NCI-H69 (cell line): Measurements from ENCODE around the gene PTPRM.

ENCODE experiments used
- DNase-seq: peaks from one replicate; lab custom pipeline; 2025; lab: John Stamatoyannopoulos, UW

The PTPRM gene

DNA sequence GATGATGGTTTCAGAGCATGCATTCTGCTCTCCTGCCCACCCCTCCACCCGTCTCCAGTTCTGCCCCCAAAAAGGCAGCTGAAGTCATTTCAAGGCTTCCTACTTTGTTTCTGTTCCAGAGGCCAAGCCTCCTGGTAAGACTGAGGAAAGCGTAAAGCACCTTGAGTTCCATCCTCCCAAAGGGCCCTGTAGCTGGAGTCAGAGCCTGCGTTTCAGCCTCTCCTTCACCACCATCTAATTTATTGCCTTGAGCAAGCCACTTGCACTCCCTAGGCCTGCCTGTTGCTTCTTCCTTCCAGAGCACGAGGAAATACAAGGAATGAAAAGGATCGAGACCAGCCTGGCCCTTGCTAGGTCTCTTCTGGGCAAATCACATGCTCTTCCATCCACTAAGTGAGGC, 797.9 kb downstream of the PTPRM start:
- DNase-seq: no peak

DNA sequence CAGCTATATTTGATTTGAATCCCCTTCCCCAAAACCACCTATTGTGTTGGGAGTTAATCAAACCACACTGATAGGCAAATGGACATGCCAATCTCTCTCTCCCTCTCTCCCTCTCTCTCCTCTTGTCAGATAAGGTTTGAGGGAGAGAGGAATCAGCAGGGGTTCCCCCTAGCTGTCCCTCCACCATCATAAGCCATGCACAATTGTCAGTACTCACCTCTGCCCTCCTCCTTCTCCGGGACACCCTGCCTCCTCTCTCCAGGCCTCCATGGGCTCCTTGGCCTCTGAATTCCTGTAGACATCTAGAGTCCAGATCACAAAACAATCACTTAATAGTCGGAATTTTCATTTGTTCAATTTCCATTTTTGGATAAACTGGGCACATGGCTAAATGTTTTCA, 798.4 kb downstream of the PTPRM start:
- DNase-seq: no peak

DNA sequence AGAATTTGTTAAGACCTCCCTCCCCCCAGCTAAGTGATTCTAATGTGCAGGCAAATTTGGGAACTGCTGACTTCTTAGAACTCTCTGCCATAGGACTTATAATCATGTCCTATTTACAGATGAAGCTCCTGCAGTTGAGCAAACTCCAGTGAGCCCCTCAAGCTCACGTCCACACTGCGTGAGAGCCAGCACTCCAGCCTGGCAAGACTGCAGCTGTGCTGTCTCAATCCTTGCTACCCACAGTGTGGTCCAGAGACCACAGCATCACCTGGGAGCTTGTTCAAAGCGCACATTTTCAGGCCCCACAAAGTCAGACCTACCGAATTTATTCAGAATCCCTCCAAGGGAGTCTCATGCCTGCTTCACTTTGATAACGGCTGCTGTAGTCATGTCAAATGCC, 799.0 kb downstream of the PTPRM start:
- no peak for DNase-seq

DNA sequence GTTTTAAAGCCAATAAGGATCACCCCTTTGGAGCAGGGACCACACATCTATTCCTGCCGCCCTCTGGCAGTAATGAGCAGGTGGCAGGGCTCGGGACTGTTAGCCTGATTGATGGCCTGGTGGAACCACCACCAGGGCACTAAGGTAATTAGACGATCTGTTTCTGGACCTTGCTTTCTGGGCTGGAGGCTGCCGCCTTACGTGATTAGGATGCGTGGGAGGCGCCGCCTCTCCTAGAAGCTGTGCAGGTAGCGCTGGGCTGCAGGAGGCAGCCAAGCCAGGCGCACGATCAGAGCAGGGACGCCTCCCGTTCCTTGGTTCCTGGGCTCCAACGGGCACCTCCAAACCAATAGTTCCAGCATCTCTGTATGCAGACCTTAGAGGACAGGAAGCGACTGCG, 799.5 kb downstream of the PTPRM start:
- DNase-seq: peak; percentile 96

DNA sequence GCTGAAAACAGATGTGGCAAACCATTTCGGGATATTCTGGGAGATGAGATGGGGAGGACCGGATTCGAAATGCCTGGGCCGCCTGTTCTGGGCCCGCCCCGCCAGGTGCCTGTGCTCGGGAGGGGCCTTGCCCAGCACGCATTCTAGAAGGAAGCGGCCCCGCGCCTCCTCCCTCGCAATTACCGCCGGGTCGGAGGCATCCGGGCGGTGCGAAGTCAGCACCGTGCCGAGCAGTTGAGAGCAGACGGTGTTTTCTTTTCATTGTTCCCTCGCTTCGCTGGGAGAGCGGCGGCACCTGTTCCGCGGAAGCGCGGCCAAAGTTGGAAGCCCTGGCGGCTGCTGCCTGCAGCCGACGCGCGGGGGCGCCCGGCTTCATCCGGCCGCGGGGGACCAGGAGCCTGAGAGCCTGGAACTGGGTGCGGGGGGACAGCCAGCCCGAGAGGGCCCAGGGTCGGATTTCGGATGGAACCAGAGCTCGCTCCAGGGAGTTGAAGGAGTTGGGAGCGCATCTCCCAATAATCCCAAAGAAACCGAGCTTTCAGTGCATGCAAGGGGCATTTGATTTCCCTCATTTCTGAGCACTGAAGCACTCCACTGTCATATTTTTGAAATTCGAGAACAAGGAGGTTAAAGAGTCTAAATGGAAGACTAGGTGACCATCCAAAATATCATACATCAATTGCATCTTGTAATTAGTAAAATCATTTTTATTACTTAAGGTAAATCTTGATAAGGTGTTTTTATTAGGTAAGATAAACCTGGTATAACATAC, 800.3 kb downstream of the PTPRM start:
- peak; percentile 99 for DNase-seq

DNA sequence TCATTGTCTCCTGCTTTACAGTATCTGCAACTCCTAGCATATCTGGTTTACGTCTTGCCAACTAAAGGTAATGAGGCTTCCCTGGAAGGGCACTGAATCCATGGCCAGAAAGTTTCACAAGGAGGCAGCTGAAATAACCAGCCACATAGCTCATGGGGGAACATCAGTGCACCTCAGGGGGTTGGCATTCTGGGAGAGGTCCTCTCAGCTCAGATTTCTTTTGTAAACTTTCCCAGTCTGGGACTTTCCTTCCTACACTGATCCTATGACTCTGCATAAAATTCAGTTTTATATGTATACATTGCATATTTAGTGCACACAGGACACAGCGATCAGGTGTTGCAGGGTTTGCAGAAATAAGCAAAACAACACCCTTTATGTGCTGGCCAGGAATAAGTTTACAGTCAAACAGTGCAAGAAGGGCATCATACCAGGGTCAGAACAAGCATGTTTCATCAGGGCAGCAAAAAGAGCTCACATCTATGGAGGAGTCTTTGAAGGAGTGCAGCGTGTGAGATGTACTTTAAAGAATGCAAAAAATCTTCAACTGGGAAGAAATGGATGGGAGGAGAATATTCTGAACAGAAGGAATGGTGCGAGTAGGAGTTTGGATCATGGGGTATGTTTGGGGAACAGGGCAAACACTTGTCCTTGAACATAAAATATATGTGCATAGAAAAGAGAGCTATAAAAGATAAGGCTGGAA, 801.5 kb downstream of the PTPRM start:
- DNase-seq: peak; percentile 40

DNA sequence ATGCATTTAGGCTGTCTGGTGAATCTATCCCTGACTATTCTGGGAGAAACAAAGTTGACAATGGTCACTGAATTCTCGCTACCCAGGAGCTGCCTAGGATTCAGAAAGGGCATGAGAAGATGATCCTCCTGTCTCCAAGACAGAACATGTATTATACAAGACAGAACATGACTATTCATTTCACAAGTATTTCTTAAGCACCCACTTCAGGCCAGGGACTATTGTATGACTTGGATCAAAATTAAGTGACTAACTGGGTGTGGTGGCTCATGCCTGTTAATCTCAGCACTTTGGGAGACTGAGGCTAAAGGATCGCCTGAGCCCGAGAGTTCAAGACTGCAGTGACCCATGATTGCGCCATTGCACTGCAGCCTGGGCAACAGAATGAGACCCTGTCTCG, 806.4 kb downstream of the PTPRM start:
- no peak for DNase-seq

DNA sequence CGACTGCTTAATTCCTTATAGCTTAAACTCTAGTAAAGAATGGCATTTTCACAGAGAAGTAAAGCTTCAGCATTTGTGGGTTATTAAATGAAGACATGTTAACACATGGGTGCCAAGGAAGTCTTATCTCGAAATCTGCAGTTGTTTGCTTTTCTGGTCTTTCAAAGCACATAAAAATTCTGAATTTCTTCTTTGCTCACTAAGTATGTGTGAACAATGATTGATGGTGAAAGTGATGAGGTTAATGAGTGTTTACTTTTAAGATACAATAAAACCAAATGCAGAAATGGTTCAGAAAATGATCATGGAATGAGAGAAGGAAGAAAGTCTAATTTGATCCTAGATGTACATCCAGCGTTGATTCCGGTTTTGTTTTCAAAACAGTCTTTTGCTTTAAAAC, 807.6 kb downstream of the PTPRM start:
- DNase-seq: peak; percentile 66

DNA sequence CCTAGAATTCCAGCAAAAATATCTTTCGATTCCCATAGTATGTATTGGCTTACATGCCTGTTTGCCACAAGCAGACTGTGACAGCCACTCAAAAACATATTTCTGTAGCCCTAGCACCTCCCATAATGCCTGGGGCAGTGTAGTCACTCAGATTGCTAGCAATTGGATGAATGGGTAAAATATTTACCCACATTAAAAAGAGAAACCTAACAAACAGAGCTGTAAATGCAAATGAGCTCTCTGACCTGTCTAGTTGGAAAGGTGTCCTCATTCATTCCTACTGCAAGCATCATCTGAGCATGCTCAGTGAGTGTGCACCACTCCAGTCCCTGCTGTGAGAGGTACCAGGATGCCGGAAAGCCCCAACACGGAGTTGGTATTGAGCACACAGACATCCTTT, 808.1 kb downstream of the PTPRM start:
- peak; percentile 94 for DNase-seq

DNA sequence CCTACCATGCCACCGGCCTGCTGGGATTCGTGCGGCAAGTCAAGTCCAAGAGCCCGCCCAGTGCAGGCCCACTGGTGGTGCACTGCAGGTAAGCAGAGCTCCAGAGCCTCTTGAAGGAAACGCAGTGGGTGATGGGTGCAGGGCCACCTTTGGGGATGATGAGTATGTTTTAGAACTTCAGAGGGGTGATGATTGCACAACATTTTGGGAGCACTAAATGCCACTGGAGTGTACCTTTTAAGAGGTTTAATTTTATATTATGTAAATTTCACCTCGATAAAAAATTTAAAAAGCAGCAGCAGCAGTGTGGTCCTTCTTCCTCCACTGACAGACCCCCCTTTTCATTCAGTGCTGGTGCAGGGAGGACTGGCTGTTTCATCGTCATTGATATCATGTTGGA, 809.0 kb downstream of the PTPRM start:
- DNase-seq: no peak

DNA sequence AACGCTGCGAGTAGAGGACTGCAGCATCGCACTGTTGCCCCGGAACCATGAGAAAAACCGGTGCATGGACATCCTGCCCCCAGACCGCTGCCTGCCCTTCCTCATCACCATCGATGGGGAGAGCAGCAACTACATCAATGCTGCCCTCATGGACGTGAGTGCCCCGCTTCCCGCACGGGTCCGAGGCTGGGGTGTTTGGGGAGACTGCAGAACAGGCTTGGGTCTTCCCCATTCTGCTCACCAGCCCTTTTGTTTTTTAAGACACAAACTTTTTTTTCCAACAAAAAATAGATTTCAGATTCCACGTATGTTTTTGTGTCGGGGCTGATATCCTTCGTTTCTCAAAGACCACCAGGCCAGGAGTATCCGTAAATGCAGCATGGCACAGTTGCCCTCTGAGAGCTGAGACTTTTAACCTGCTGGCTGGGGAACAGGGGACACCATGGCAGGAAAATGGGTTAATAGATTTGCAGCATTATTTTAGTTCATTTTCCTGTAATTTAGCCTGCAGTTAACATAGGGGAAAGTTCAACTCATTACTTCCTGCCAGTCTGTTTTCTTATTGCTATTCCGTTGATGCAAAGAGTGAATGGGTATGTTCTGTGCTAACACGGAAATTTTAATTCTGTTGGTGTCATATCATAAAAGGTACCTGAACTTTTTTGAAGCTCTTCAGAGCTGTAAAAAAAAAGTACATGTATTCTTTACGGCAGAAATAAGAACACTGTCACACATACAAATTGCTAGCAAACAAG, 812.2 kb downstream of the PTPRM start:
- DNase-seq: no peak

DNA sequence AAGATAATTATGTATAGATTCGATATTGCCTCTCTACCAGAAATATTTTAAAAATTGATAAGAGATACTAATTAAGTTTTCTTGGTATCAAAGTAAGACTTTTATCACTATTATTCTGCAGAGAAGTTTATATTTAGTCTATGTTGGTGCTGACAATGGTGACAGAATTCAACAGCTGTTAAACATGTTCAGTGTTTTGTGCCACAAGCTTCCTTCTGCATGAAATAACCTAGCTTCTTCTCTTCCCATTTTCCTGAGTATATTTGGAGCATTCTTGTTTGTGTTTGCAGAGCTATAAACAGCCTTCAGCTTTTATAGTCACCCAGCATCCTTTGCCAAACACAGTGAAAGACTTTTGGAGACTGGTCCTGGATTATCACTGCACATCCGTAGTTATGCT, 812.9 kb downstream of the PTPRM start:
- DNase-seq: no peak

DNA sequence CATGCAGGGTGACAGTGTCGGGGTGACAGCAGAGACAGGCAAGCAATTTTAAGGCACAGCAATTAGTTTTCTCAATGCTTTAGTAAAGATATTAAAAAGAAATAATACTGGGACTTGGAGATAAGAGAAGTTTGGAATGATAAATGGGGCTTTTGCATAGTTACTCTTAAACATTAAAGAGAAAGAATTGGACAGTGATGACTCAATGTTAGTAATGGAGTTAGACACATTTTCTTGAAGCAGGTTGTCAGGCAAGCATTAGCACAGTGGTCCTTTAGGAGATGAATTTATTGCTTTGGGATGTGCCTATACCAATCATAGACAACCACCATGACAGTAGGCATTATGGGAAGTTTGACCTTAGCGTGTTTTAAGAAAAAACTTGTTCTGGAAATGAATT, 813.8 kb downstream of the PTPRM start:
- DNase-seq: no peak

DNA sequence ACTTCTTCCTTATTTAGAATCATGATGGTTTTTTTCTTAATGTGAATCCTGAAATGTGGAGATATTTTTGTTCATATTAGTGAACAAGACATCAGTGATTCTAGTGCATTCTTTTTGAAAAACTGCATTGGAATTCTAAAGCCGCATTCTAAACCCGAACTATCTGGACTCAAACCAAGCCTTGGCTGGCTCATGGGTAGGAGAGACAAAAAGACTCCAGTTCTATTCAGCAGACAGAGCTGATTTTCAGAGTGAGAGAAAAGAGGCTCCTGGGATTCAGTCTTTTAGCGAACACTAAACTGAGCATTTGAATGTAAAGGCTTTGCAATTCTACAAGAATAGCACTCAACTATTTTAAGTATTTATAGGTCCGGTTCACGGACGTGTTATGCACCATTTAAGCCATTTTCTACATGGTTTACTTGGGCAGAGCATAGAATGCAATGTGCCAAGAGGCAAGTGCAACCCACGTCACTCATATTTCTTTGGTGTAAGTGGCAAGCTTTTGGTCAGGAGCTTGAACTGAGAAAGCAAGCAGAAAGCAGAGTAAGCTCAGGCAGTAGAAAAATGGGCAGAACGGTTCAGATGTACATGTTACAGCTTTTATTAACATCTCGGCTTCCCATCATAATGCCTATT, 814.8 kb downstream of the PTPRM start:
- no peak for DNase-seq

DNA sequence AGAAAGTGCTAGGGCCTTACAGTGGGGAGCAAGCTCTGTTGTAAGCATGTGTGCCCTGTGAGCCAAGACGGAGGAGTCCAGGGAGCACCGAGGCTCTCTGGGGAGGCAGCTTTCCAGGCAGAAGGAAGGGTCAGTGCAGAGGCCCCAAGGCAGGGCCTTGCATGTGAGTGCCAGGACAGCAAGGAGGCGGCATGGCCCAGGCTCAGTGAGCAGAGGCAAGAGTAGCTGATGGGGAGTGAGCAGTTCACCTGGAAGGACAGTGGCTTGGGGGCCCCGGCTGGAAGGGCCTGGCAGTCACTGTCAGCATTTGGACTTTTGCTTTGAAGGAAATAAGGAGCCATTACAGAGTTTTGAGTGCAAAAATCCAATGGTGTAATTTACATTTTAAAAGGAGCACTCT, 818.3 kb downstream of the PTPRM start:
- no peak for DNase-seq

DNA sequence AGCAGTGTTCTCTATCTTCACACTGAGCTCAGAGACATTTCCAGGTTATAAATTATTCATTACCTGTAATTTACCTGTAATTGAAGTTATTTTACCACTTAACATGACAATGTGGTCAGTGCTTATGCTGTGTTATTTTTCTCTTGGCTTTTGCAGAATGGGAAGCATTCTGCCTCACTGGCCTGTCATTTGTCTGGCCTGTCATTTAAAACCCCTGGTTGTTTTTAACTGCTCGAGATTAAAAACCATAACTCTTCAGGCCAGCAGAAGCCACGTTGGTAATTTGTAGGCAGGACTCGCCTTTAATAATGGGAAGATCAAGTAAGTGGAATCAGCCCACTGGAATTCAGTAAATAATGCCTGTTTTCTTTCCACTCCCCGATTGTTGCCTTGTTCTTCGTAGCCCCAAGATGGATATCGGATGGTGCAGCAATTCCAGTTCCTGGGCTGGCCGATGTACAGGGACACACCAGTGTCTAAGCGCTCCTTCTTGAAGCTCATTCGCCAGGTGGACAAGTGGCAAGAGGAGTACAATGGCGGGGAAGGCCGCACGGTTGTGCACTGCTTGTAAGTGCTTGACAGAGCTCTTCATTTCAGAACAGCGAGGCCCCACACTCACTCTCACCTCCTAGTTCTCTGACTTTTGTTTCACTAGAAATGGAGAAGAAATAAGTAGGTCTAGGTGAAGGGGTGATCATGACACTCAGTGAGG, 819.7 kb downstream of the PTPRM start:
- peak; percentile 80 for DNase-seq

DNA sequence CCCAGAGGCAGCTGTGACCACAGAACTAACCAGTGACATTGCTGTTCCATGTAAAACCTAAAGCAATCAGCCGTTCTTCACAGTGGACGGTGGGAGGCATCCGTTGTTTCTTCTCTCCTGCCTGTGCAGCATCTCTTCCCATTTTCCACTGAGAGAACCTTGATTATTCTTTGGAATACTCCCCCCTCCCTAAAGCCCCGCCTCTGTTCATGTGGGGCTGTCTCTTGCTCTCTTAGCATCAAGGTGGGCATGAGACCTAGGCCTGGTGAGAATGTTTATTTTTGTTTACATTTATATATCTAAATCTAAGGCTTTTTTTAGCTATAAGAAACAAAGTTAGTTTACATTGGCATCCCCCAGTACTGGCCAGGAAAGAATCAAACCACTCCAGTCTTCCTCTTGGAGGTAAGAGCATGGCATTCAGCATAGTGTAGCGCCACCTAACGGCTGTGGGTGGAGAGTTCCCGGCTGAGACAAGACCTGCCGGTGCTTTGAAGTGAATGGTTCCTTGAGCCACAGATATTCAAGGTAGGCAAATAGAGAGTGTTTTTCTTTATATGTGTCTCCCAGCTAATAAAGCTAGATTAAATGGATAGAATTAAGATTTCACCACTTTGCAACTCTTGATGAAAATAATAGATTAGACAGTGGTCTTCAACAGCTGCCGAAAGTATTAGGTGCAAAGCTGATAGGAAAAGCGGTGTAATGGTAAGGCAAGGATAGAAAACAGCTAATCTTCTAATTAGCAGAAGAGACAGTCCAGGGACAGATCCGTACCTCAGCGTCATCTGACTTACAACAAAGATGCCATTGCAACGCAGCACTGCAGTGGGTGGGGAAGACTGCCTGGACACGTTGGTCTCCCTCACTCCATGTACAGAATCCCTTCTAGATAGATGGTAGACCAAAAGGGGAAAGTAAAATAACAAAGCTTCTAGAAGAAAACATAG, 822.5 kb downstream of the PTPRM start:
- DNase-seq: peak; percentile 90

DNA sequence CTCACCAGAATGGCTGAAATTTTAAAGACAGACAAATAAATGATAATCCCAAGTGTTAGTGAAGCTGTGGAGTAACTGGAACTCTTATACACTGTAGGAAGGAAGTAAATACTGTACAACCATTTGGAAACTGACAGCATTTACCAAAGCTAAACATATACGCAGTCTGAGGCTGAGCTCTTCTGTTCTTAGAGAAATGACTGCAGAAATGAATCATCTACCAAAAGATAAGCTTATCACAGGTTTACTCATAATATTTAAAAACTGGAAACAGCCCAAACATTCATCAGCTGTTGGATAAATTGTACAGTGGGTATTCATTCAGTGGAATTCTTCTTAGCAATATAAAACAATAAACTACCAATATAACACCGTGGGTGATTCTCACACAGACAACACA, 824.0 kb downstream of the PTPRM start:
- no peak for DNase-seq

DNA sequence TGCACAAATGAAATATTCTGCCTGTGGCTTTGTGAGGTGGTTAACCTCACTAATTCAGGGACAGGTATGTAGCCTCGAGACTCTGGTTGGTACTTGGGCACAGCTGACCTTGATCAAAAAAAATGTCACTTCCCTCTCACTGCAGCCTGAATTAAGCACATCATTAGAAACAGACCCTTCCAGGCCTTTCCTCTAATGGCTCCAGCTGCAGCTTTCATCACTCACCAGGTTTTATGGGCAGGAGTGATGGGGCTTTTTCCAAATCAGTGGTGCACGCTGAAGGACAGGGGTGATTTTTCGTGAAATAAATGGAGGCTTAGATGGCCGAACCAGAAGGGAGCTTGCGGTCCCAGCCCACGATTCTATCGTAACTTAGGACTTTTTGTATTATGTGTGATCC, 829.1 kb downstream of the PTPRM start:
- no peak for DNase-seq

DNA sequence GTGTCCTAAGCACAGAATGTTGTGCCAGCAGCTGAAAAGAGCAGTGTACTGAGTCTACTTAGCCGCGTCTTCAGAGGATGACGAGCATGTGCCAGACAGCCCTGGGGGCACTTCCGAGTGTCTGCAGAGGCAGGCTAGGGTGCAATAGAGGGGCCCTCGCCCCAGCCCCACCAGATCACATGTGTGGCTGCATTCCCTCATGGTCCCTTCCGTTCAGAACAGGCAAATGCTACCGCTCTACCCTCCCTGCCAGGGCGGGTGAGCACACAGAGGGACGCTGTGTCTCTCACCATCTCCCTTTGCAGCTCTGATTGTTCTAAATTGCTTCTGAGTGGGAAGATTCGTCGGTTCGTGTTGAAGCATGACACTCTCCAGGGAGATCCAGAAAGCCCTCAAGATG, 829.9 kb downstream of the PTPRM start:
- DNase-seq: no peak

DNA sequence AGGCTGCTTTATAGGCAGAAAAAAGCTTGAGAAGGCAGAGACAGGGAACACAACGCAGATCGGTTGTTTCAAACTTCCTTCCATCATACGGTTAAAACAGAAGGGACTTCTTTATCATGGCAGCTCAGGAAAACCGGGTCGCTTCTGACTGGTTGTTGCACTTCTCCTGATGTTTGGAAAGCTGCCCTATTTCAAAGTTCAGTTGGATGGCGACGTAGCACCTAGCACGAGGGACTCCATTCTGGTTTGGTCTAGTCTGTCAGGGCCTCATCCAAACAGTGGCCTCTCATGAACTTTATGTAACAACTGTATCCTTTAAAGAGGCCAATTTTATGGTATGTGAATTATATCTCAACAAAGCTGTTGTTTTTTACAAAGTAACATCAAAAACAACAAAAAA, 832.0 kb downstream of the PTPRM start:
- DNase-seq: no peak
